Measurements from ENCODE around the gene ULK1. TPM values are rescaled to one million over a fixed set of nuclear protein-coding genes. Genes with fewer than 3 reads are reported as not detected.

ULK1 gene
- total RNA-seq = 10 to 100 TPM; 27.9 to 81.2 (median 48.6) TPM

- Histone ChIP-seq H3K9me3 (no peaks in the 10 kb centered on the region), H3K36me3 (peaks cover 0 to 5% of the 10 kb centered on the region in 2 donors), H3K27me3 (no peaks in the 10 kb centered on the region), H3K27ac (peak within 1 kb of the TSS; percentile 94 to 100 (median 98)), H3K4me1 (peaks cover 20 to 24% of the 10 kb centered on the region in 2 donors), H3K4me3 (peak within 1 kb of the TSS; percentile 66 to 91 (median 83))
- peak; percentile 97 to 98 for TF ChIP-seq POLR2A (IDR thresholded peaks at IDR 0.05)
- no peak for TF ChIP-seq CTCF (IDR thresholded peaks at IDR 0.05 in 4 of 5, conservative IDR thresholded peaks at IDR 0.05 in 1 of 5)
- peak; percentile 38 to 43 for ATAC-seq
- in situ Hi-C loops (cut with MboI; ENCODE audit: low sequenced_read_pairs in 4 of 4) (loop anchor here in 1 of 4 donors (10.0 kb wide), 1 partner anchor 50 kb away; the partner anchor contains the start of gene EP400), intact Hi-C loops (cut with DNase I; ENCODE audit: low total_unique reads) (no loop called here)
- DNase-seq = peak; percentile 84 to 92
These were observed at the start of gene ULK1 for GRCh38 chr12:131894313-131894860. ULK1 (plus strand) TSS chr12:131894622; CDS start chr12:131895002, 380 bp downstream.

GRCh38 chr12:131844656-131845055, 49.8 kb upstream of the ULK1 start:
- H3K36me3 ChIP-seq = no peaks in the 10 kb centered on the region
- ATAC-seq (no peak), DNase-seq (no peak)
- no peaks in the 10 kb centered on the region for H3K9me3 ChIP-seq
- no peak for TF ChIP-seq CTCF (IDR thresholded peaks at IDR 0.05 in 4 of 5, conservative IDR thresholded peaks at IDR 0.05 in 1 of 5)
- TF ChIP-seq POLR2A (IDR thresholded peaks at IDR 0.05) = no peak
- H3K4me1 ChIP-seq = no peaks in the 10 kb centered on the region
- no peak overlapping the region for H3K27ac ChIP-seq
- H3K27me3 ChIP-seq = no peaks in the 10 kb centered on the region
- in situ Hi-C loops (cut with MboI; ENCODE audit: low sequenced_read_pairs in 4 of 4) = loop anchor here in 1 of 4 donors (25.0 kb wide), 1 partner anchor 232 kb away; no protein-coding TSS in a partner anchor
- intact Hi-C loops (cut with DNase I; ENCODE audit: low total_unique reads) = no loop called here
- H3K4me3 ChIP-seq = no peak overlapping the region

- no peaks in the 10 kb centered on the region for H3K36me3 ChIP-seq
- H3K27me3 ChIP-seq = no peaks in the 10 kb centered on the region
- intact Hi-C loops (cut with DNase I; ENCODE audit: low total_unique reads) (no loop called here), in situ Hi-C loops (cut with MboI; ENCODE audit: low sequenced_read_pairs in 4 of 4) (loop anchor here in 1 of 4 donors (25.0 kb wide), 1 partner anchor 233 kb away; no protein-coding TSS in a partner anchor)
- no peak overlapping the region for H3K4me3 ChIP-seq
- H3K4me1 ChIP-seq = no peaks in the 10 kb centered on the region
- H3K27ac ChIP-seq = no peak overlapping the region
- H3K9me3 ChIP-seq = no peaks in the 10 kb centered on the region
- TF ChIP-seq CTCF (IDR thresholded peaks at IDR 0.05 in 4 of 5, conservative IDR thresholded peaks at IDR 0.05 in 1 of 5) (no peak), POLR2A (IDR thresholded peaks at IDR 0.05) (no peak)
- ATAC-seq (no peak), DNase-seq (no peak)
These were observed 49.3 kb upstream of the ULK1 start for GRCh38 chr12:131845121-131845520.

- Histone ChIP-seq H3K27me3 (no peaks in the 10 kb centered on the region), H3K4me1 (no peaks in the 10 kb centered on the region), H3K27ac (no peak overlapping the region), H3K36me3 (no peaks in the 10 kb centered on the region), H3K4me3 (no peak overlapping the region), H3K9me3 (no peaks in the 10 kb centered on the region)
- no peak for ATAC-seq
- in situ Hi-C loops (cut with MboI; ENCODE audit: low sequenced_read_pairs in 4 of 4) = loop anchor here in 1 of 4 donors (25.0 kb wide), 1 partner anchor 235 kb away; no protein-coding TSS in a partner anchor
- no peak for TF ChIP-seq POLR2A (IDR thresholded peaks at IDR 0.05)
- DNase-seq = no peak
- intact Hi-C loops (cut with DNase I; ENCODE audit: low total_unique reads) = no loop called here
These were observed 47.0 kb upstream of the ULK1 start for GRCh38 chr12:131847456-131847855.

- H3K9me3 ChIP-seq = no peaks in the 10 kb centered on the region
- intact Hi-C loops (cut with DNase I; ENCODE audit: low total_unique reads) = no loop called here
- DNase-seq (no peak), ATAC-seq (no peak)
- no peaks in the 10 kb centered on the region for H3K36me3 ChIP-seq
- no peaks in the 10 kb centered on the region for H3K4me1 ChIP-seq
- no peaks in the 10 kb centered on the region for H3K27me3 ChIP-seq
- no peak overlapping the region for H3K4me3 ChIP-seq
- in situ Hi-C loops (cut with MboI; ENCODE audit: low sequenced_read_pairs in 4 of 4) = loop anchor here in 1 of 4 donors (25.0 kb wide), 1 partner anchor 236 kb away; no protein-coding TSS in a partner anchor
- TF ChIP-seq POLR2A (IDR thresholded peaks at IDR 0.05) = no peak
- TF ChIP-seq CTCF (IDR thresholded peaks at IDR 0.05 in 4 of 5, conservative IDR thresholded peaks at IDR 0.05 in 1 of 5) = no peak
- H3K27ac ChIP-seq = no peak overlapping the region
These were observed 45.7 kb upstream of the ULK1 start for GRCh38 chr12:131848753-131849152.
